Measurements from ENCODE around the gene HMG20A. TPM values are rescaled to one million over a fixed set of nuclear protein-coding genes. Genes with fewer than 3 reads are reported as not detected.

The HMG20A gene
- total RNA-seq, 1 donor = 20.7 TPM

DNA sequence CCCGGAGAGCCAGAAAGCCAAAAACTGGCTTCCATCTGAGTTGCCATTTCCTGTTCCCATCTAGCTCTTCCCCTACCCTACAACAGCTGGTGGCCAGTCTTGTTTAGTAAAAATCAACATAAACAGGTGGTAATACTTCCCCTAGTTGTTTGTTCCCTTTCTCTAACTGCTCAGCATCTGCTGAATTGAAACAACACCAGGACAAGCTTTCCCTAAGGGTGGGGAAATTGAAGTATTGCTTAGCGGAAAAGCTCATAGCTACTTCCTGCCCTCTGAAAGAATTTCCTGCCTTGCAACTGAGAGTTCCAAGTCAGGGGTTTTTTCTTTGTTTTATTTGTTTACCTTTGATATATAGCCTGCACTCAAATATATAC, 66.8 kb downstream of the HMG20A start:
- Histone ChIP-seq H3K27me3 (ENCODE audit: insufficient read depth, low read length) (no peaks in the 10 kb centered on the region), H3K4me1 (ENCODE audit: insufficient read depth, low read length) (peaks cover 5% of the 10 kb centered on the region), H3K9me3 (ENCODE audit: low read depth, low read length) (no peaks in the 10 kb centered on the region), H3K4me3 (ENCODE audit: low read length) (no peak overlapping the region)

DNA sequence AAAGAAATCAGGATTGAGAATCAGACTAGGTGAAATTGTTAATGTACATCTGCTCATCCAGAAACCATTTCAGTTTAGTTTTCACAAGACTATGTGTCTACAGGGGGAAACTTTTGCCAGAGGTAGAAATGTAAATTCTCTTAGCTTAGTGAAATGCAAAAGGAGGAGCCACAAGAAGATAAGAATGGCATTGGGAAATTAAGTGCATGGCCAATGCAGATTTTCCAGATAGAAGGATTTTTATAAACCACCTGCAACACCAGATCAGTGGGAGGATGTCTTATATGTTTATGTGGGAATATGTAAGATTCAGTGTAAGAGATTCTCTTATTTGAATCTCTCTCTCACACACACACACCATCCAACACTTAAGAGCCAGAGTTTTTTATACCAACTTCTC, 67.2 kb downstream of the HMG20A start:
- Histone ChIP-seq H3K4me3 (ENCODE audit: low read length) (no peak overlapping the region), H3K27me3 (ENCODE audit: insufficient read depth, low read length) (no peaks in the 10 kb centered on the region), H3K9me3 (ENCODE audit: low read depth, low read length) (no peaks in the 10 kb centered on the region), H3K4me1 (ENCODE audit: insufficient read depth, low read length) (peaks cover 5% of the 10 kb centered on the region)

DNA sequence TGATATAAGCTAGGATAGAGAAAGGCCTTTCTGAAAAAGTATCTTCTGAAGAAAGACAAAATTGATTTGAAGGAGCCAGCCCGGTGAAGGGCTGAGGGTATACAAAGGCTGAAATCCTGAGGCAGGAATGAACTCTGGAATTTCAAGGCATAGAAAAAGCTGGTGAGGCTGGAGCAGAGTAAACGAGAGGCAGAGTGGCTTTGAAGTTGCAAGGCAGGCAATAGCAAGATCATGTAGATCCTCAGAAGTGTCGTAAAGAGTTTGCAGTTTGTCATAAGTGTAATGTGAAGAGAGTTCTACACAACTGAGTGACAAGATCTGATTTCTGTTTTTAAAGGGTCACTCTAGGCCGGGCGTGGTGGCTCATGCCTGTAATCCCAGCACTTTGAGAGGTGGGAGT, 69.0 kb downstream of the HMG20A start:
- Histone ChIP-seq H3K27me3 (ENCODE audit: insufficient read depth, low read length) (no peaks in the 10 kb centered on the region), H3K4me3 (ENCODE audit: low read length) (no peak overlapping the region), H3K4me1 (ENCODE audit: insufficient read depth, low read length) (peaks cover 17% of the 10 kb centered on the region), H3K9me3 (ENCODE audit: low read depth, low read length) (no peaks in the 10 kb centered on the region)

DNA sequence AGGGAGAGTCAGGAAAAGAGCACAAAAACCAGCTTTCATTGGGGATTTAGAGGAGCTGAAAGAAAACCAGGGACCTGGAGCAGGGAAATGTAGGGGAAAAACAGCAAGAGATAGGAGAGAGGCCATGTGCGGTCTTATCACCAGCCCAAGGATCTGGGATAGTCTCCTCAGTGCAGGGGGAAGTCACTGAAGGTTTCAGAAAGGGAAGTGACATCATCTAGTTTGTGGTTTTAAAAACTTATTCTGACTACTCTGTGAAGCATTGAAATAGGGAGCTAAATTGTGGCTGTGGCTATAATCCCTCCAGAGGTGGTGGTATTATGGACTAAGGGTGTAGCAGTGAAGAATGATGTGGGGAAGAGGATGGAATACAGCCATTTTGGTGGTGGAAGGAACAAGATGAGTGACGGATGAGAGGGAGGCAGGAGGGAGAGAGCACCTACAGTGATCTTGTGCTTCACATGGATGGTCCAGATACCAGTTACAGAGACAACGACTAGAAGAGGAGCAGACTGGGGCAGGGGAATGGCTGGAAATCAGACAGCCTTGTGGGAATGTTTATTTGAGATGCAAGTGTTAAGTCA, 72.7 kb downstream of the HMG20A start:
- H3K4me1 ChIP-seq (ENCODE audit: insufficient read depth, low read length) = peaks cover 13% of the 10 kb centered on the region
- H3K27me3 ChIP-seq (ENCODE audit: insufficient read depth, low read length) = no peaks in the 10 kb centered on the region
- H3K9me3 ChIP-seq (ENCODE audit: low read depth, low read length) = no peaks in the 10 kb centered on the region
- H3K4me3 ChIP-seq (ENCODE audit: low read length) = no peak overlapping the region

DNA sequence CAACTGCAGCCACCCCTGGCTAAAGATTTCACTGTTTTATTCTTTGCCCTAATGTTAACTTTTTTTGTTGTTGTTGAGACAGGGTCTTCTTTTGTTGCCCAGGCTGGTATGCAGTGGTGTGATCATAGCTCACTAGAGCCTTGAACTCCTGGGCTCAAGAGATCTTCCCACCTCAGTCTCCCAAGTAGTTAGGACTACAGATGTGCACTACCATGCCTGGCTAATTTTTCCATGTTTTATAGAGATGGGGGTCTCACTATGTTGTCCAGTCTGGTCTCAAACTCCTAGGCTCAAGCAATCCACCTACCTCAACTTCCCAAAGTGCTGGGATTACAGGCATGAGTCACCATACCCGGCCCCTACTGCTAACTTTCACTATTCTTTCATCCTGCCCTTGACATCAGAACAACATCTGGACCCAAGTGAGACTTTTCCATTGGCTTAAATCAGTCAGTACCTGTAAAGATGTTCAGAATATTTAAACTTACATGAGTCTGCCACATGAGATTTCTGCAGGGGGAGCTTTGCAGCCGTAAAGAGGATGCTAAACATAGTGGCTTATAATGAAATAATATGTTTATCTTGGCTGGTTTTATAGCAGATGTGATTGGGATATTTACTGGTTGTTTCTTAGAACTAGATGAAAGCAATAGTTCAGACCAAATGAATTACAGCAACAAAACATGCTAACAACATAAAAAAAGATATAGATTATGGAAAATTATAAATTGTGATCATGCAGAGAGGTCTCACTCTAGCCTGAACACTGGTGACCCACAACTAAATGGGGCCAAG, 73.6 kb downstream of the HMG20A start:
- H3K9me3 ChIP-seq (ENCODE audit: low read depth, low read length) = no peaks in the 10 kb centered on the region
- no peaks in the 10 kb centered on the region for H3K27me3 ChIP-seq (ENCODE audit: insufficient read depth, low read length)
- no peak overlapping the region for H3K4me3 ChIP-seq (ENCODE audit: low read length)

DNA sequence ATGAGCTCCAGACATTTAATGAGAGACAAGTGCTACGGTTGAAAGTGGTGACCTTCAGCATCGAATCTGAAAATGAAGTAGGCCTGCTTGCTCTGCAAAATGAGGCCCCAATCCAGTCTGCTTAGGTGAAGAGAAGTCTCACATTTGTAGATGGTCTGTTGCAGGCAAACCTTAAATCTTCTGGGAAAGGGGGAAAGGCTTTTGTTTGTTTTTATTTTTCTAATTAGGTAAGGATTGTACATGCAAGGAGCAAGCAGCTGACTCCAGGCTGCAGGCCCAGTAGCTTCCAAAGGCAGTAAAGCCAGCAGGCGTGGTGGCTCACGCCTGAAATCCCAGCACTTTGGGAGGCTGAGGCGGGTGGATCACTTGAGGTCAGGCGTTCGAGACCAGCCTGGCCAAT, 74.3 kb downstream of the HMG20A start:
- peaks cover 13% of the 10 kb centered on the region for H3K4me1 ChIP-seq (ENCODE audit: insufficient read depth, low read length)
- no peaks in the 10 kb centered on the region for H3K9me3 ChIP-seq (ENCODE audit: low read depth, low read length)
- no peaks in the 10 kb centered on the region for H3K27me3 ChIP-seq (ENCODE audit: insufficient read depth, low read length)
- H3K4me3 ChIP-seq (ENCODE audit: low read length) = no peak overlapping the region

More for the DNA sequence above, 73.6 kb downstream of the HMG20A start:
- peaks cover 13% of the 10 kb centered on the region for H3K4me1 ChIP-seq (ENCODE audit: insufficient read depth, low read length)

DNA sequence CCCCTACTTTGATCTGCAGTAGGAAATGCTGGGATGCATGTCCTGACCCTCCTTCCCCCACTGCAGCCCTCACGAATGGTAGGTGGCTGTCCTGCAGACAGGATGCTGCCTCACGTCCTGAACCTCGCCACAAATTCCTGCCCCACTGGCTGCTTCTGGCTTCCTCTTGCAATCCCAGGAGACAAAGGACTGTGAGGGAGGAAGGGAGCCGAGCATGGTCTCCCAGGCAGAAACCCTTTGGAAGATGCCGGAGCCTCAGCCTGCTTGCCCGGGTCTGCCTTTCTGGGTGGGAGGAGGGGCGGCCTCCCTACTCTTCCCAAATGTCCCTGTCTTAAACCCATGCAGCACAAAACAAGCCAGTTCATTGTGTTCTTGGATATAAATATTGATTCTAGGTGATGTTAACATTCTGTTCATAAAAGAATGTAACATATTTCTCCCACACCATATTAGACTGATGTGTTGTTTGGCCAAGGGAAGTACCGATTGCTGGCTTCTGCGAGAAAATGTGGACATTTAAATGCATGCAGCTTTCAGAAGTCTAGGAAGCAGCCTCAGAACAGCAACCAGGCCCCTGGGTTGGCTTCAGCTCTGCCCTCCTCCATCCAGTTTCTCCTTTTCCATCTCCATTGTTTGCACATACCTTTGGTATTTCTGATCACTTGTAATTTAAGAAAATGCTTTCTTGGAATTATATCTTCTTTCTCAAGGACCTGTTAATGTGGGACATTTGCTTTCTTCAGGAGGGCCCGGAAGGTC, 75.3 kb downstream of the HMG20A start:
- no peaks in the 10 kb centered on the region for H3K27me3 ChIP-seq (ENCODE audit: insufficient read depth, low read length)
- H3K9me3 ChIP-seq (ENCODE audit: low read depth, low read length) = no peaks in the 10 kb centered on the region
- H3K4me1 ChIP-seq (ENCODE audit: insufficient read depth, low read length) = peaks cover 13% of the 10 kb centered on the region
- H3K4me3 ChIP-seq (ENCODE audit: low read length) = no peak overlapping the region

DNA sequence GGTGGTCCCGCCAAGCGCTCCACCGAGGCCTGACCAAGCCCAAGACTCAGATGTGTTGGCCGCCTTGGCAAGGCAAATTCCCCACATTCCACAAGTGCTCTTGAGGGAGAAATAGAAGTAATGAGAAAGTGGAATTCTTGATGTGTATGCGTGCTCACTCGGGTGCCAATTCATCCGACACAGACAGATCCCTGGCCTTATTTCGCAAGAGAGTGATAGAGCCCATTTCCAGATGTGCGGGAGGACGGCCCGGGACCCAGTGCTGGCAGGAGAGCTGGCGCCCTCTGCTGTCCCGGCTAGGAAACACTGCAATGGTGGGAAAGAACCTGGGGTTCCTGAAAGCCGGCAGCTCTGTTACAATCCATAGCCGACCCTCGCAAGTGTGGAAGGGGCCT, 76.0 kb downstream of the HMG20A start:
- H3K4me3 ChIP-seq (ENCODE audit: low read length) = no peak overlapping the region
- H3K9me3 ChIP-seq (ENCODE audit: low read depth, low read length) = no peaks in the 10 kb centered on the region
- H3K27me3 ChIP-seq (ENCODE audit: insufficient read depth, low read length) = no peaks in the 10 kb centered on the region
- H3K4me1 ChIP-seq (ENCODE audit: insufficient read depth, low read length) = peaks cover 13% of the 10 kb centered on the region

DNA sequence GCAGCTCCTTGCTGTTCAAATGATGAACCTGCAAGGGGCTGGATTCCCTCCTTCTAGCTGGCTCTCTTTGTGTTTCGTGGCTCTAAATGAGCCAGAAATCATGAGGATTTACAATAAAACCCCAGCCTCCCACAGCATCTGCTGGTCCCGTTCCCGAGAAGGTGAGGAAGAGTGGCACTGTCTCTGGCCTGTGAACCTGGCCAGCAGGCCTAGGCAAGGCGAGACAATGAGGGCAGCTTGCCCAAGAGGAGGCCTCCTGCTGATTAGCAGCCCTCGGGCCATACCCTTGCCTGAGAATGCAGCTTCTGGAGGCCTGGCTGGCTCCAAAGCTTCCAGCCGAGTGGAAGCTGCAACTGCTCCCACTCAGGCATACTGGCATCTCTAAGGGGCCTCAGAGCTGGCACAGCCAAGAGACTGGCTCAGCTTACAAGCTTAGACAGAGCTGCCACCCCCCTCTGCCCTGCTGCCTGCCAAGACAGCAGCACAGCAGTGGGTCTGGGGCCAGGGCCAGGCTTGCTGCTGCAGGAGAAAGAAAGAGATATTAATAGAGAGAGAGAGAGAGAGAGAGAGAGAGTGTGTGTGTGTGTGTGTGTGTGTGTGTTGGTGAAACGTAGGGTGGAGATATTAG, 76.5 kb downstream of the HMG20A start:
- Histone ChIP-seq H3K4me1 (ENCODE audit: insufficient read depth, low read length) (peaks cover 13% of the 10 kb centered on the region), H3K9me3 (ENCODE audit: low read depth, low read length) (no peaks in the 10 kb centered on the region), H3K4me3 (ENCODE audit: low read length) (no peak overlapping the region), H3K27me3 (ENCODE audit: insufficient read depth, low read length) (no peaks in the 10 kb centered on the region)

DNA sequence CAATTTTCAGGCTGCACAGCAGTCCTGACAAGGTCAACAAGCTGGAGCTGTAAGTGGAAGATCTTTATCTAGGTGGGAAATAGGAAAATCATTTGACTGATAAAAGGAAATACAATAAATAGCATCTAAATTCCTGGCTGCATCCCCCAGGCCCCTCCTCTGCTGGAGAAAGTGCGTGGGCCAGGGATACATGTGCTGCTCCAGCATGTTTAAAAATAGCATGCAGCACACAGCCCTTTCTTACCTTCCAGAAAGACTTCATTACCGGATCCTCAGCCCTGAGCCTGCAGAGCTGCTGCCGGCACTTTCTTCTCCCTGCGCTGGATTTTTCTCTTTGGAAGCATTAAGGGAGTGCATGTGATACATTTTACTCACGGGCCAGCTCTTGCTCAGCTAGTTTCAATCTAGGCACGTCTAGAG, 77.3 kb downstream of the HMG20A start:
- H3K4me3 ChIP-seq (ENCODE audit: low read length) = no peak overlapping the region
- peaks cover 11% of the 10 kb centered on the region for H3K4me1 ChIP-seq (ENCODE audit: insufficient read depth, low read length)
- H3K27me3 ChIP-seq (ENCODE audit: insufficient read depth, low read length) = no peaks in the 10 kb centered on the region
- no peaks in the 10 kb centered on the region for H3K9me3 ChIP-seq (ENCODE audit: low read depth, low read length)

DNA sequence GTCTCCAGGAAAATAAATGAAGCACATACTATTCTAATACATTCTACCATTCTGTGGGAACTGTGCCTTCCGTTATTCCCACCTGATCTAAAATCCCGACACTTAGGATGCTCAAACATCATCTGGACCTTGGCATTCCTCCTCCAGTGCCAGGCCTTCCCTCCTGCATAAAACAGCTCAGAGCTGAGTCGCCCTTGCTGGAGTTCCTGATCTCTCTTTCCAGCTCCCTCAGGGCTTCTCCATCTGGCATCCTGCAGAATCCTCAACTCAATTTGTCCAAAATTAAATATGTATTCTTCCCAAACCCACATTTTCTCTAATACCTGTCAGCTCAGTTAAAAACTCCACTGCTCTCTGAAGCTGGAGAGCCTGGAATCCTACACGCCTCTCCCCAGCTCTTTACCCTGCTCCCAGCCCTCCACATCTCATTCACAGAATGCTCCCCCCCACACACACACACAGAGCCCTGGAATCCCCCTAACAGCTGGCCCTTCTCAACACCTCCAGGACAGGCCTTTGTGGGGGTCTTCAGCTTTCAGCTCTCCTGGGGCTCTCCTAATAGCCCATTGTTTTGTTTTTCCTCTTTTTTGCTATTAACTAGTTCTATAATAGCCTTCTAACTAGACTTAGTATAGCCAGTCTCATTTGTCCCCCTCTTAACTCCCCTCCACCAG, 78.5 kb downstream of the HMG20A start:
- no peak overlapping the region for H3K4me3 ChIP-seq (ENCODE audit: low read length)
- H3K27me3 ChIP-seq (ENCODE audit: insufficient read depth, low read length) = no peaks in the 10 kb centered on the region
- H3K4me1 ChIP-seq (ENCODE audit: insufficient read depth, low read length) = no peaks in the 10 kb centered on the region
- H3K9me3 ChIP-seq (ENCODE audit: low read depth, low read length) = no peaks in the 10 kb centered on the region

DNA sequence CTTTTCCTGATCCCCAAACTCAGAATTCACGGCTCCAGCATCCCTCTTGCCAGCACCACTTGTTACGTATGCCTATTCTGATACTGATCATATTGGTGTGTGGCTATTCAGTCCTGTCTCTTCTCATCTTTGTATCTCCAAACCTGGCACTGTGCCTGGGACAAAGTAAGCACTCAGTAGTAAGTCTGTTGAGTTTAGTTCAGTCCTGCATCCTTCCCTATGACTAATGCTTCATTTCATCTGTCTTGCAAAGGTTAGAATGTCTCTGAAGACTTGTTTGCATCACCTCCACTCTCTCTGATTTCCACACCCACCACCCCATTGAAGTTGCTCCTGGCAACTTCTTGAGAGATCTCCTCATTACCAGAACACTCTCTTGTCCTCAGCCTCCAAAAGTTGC, 80.3 kb downstream of the HMG20A start:
- H3K27me3 ChIP-seq (ENCODE audit: insufficient read depth, low read length) = no peaks in the 10 kb centered on the region
- no peak overlapping the region for H3K4me3 ChIP-seq (ENCODE audit: low read length)
- no peaks in the 10 kb centered on the region for H3K4me1 ChIP-seq (ENCODE audit: insufficient read depth, low read length)
- no peaks in the 10 kb centered on the region for H3K9me3 ChIP-seq (ENCODE audit: low read depth, low read length)

DNA sequence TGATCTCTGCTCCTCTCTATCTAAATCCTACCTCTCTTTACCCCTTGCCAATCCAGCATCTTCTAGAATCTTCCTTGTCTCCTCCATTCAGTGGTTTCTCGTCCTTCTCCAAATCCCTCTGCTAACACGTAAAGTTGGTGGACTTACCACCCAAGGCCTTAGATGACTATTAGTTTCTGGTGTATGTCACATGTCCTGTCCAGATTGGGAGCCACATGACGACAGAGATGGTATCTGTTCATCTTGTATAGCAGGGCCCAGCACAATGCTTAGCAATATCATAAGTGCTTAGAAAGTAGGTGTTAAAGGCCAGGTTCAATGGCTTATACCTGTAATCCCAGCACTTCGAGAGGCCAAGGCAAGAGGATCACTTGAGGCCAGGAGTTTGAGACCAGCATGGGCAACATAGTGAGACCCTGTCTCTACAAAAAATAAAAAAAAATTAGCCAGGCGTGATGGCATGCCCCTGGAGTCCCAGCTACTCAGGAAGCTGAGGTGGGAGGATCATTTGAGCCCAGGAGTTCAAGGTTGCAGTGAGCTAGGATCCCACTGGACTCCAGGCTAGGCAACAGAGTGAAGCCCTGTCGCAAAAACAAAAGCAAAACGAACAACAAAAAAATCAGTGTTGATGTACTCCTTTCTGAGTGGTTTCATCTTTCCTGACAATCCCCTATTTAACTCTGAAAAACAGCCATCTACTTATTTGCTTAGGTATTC, 81.8 kb downstream of the HMG20A start:
- H3K9me3 ChIP-seq (ENCODE audit: low read depth, low read length) = no peaks in the 10 kb centered on the region
- no peaks in the 10 kb centered on the region for H3K27me3 ChIP-seq (ENCODE audit: insufficient read depth, low read length)
- H3K4me1 ChIP-seq (ENCODE audit: insufficient read depth, low read length) = peaks cover 9% of the 10 kb centered on the region
- H3K4me3 ChIP-seq (ENCODE audit: low read length) = no peak overlapping the region

DNA sequence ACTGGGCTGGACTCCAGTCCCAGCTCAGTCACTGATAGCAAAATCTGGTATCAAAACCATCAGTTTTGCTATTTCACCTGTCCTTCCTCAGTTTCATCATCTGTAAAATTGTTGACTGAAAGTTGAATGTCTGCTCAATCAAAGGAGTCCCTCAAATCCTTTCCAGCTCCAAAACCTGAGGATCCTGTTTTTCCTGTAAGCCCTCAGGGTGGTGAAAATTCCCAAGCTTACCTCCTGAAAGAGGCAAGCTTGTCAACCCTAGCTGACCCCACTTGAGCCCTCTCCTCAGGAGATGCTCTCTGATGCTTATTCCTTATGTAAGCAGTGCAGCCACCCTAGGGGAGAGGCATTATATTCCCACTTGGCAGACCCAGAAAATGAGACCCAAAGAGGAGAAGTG, 82.6 kb downstream of the HMG20A start:
- H3K4me1 ChIP-seq (ENCODE audit: insufficient read depth, low read length) = peaks cover 16% of the 10 kb centered on the region
- H3K27me3 ChIP-seq (ENCODE audit: insufficient read depth, low read length) = no peaks in the 10 kb centered on the region
- no peaks in the 10 kb centered on the region for H3K9me3 ChIP-seq (ENCODE audit: low read depth, low read length)
- H3K4me3 ChIP-seq (ENCODE audit: low read length) = no peak overlapping the region
